OCI-LY3 (cell line): Measurements from ENCODE around the gene GNAQ.

Experiments
- H2AFZ ChIP-seq: fragments of 200-600, 300-600 bp; shearing (Covaris generic); 2 replicates; pipeline ENCODE4 v1.6.0; 2014; ENCODE audit warnings: antibody characterized with exemption, low read depth, low read length
- H3K27ac ChIP-seq: fragments of 200-600, 300-600 bp; sonication (generic); 2 replicates; pipeline ENCODE4 v1.5.1; 2014; ENCODE audit warnings: mild to moderate bottlenecking, low read length, moderate library complexity, mixed read lengths
- H3K27me3 ChIP-seq: fragments of 200-600, 300-600 bp; sonication (generic); 2 replicates; pipeline ENCODE4 v1.6.1; 2014; ENCODE audit warnings: low read depth, low read length, mixed read lengths
- H3K36me3 ChIP-seq: fragments of 200-600, 300-600 bp; sonication (generic); replicated peaks from 2 replicates; pipeline ENCODE3; 2014; ENCODE audit warnings: low read depth, low read length, mixed read lengths
- H3K4me1 ChIP-seq: fragments of 300-600, 200-600 bp; sonication (generic); 2 replicates; pipeline ENCODE4 v1.6.1; 2014; ENCODE audit warnings: low read length, mixed read lengths
- H3K4me2 ChIP-seq: fragments of 200-600, 300-600 bp; sonication (generic); 2 replicates; pipeline ENCODE4 v1.6.1; 2014; ENCODE audit warnings: low read length, mixed read lengths
- H3K4me3 ChIP-seq: fragments of 300-600, 200-600 bp; sonication (generic); 2 replicates; pipeline ENCODE4 v1.5.1; 2014; ENCODE audit warnings: antibody characterized with exemption, mild to moderate bottlenecking, low read length, moderate library complexity
- H3K79me2 ChIP-seq: fragments of 300-600, 200-600 bp; shearing (Covaris generic); 2 replicates; pipeline ENCODE4 v1.6.1; 2014; ENCODE audit warnings: mild to moderate bottlenecking, low read length, mixed read lengths
- H3K9ac ChIP-seq: fragments of 300-600, 200-600 bp; shearing (Covaris generic); 2 replicates; pipeline ENCODE4 v1.6.0; 2014; ENCODE audit warnings: mild to moderate bottlenecking, low read length, moderate library complexity
- H3K9me3 ChIP-seq: fragments of 200-600, 300-600 bp; shearing (Covaris generic); 2 replicates; pipeline ENCODE4 v1.6.1; 2014; ENCODE audit warnings: low read length, mixed read lengths; ENCODE audit not compliant: insufficient read depth
- H4K20me1 ChIP-seq: fragments of 200-600, 300-600 bp; sonication (generic); 2 replicates; pipeline ENCODE4 v1.6.1; 2016; ENCODE audit warnings: low read length, mixed read lengths; ENCODE audit not compliant: insufficient read depth
- EZH2phosphoT487 ChIP-seq: fragments of 200-600 bp; shearing (Covaris generic); IDR thresholded peaks from 2 replicates; pipeline ENCODE4 v1.6.1; 2018; ENCODE audit warnings: antibody characterized with exemption, mixed run types, low read depth
- TF ChIP-seq, protein P1 (sequence below): fragments of 200-600, 300-600 bp; sonication (generic); IDR thresholded peaks from 2 replicates; pipeline ENCODE4 v1.5.1; 2014; ENCODE audit warnings: antibody characterized with exemption, low read length, low read depth

The GNAQ gene

DNA sequence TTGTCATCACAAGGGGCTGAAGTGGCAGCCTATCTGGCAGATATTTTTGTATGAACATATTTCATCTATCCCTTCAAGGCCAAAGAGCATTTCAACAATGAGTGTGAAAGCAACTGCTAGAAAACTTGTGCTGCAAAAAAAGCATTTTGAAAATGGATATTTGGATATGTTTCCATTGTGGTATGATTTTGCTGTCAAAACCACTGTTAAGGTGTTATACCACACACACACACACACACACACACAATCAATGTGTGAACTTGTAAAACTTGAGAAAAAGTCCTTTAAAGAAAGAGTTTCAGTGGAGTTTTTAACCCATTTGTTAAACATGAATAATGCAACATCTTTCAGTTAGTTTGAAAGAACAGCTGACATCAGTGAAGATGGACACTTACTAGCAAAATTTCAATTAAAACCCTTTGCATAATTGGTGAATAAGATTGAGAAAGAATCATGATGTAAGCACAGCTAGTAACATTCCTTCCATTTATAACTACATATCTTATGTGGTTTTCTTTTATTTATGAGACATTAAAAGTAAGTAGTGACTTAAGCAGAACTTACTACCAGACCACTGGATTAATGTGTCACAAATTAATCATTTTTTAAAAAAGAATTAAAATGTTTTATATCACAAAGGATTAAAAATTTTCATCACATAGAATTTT is 200.9 kb downstream of the GNAQ start:
- no peaks in the 10 kb centered on the region for H3K36me3 ChIP-seq
- H4K20me1 ChIP-seq = no peaks in the 10 kb centered on the region
- H3K27ac ChIP-seq = no peak overlapping the region
- no peaks in the 10 kb centered on the region for H3K79me2 ChIP-seq
- TF ChIP-seq EZH2phosphoT487 = no peak
- TF ChIP-seq, protein P1, sequence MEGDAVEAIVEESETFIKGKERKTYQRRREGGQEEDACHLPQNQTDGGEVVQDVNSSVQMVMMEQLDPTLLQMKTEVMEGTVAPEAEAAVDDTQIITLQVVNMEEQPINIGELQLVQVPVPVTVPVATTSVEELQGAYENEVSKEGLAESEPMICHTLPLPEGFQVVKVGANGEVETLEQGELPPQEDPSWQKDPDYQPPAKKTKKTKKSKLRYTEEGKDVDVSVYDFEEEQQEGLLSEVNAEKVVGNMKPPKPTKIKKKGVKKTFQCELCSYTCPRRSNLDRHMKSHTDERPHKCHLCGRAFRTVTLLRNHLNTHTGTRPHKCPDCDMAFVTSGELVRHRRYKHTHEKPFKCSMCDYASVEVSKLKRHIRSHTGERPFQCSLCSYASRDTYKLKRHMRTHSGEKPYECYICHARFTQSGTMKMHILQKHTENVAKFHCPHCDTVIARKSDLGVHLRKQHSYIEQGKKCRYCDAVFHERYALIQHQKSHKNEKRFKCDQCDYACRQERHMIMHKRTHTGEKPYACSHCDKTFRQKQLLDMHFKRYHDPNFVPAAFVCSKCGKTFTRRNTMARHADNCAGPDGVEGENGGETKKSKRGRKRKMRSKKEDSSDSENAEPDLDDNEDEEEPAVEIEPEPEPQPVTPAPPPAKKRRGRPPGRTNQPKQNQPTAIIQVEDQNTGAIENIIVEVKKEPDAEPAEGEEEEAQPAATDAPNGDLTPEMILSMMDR = no peak
- H3K4me3 ChIP-seq = no peak overlapping the region
- H3K27me3 ChIP-seq = no peaks in the 10 kb centered on the region
- H2AFZ ChIP-seq = no peak overlapping the region
- no peak overlapping the region for H3K9ac ChIP-seq
- H3K9me3 ChIP-seq = no peaks in the 10 kb centered on the region
- H3K4me2 ChIP-seq = no peak overlapping the region
- peaks cover 13% of the 10 kb centered on the region for H3K4me1 ChIP-seq

DNA sequence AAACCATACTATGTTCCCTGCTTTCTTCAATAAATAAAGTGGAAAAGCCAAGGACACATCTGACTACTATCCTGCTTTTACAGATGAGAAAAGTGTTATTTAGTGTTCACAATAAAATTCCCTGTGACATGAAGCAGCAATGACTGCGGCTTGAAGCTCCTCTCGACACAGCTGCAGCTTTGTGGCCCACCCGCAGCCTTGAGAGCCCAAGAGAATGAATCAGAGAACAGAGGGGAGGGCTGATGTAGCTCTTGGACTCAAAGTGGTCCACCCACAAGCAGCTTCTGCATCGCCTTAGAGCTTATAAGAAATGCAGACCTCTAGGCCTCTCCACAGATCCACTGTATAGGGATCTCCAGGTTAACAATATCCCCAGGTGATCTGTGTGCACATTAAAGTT is 202.2 kb downstream of the GNAQ start:
- Histone ChIP-seq H3K79me2 (no peaks in the 10 kb centered on the region), H3K36me3 (no peaks in the 10 kb centered on the region), H3K4me1 (peaks cover 13% of the 10 kb centered on the region), H2AFZ (no peak overlapping the region), H3K9me3 (no peaks in the 10 kb centered on the region), H3K4me3 (no peak overlapping the region), H3K9ac (no peak overlapping the region), H3K4me2 (no peak overlapping the region), H3K27ac (no peak overlapping the region), H4K20me1 (no peaks in the 10 kb centered on the region), H3K27me3 (no peaks in the 10 kb centered on the region)
- TF ChIP-seq, protein P1 = no peak
- no peak for TF ChIP-seq EZH2phosphoT487

DNA sequence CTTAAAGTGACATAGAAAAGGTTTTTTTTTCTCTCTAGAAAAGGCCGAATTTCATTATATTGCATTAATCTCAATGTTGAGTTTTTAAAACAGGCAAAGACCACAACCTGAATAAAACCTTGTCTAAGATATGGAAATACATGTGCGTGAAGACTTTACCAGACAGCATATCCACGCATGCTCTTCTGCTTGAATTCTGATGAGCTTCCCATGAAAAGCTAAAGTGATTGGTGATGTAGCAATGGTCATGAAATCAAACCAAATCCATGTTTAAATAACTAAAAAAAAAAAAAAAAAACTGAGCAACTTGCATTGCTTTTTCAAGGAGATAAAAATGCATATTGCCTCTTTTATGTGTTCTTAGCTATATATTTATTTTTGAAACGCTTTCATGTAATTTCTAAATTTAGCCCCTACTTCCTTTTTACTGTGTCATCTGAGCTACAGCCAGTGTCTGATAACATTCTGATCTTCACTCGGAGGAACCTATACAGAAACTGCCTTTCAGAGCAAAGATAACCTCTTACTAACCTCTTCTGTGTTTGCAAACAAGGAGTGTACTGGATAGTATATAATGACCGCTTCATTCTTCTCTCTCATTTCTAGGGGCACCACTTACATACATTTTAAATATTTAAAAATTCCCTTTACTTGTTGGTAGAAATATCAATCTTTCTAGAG is 204.4 kb downstream of the GNAQ start:
- Histone ChIP-seq H3K4me1 (peaks cover 13% of the 10 kb centered on the region), H4K20me1 (no peaks in the 10 kb centered on the region), H3K36me3 (no peaks in the 10 kb centered on the region), H3K9ac (no peak overlapping the region), H3K9me3 (no peaks in the 10 kb centered on the region), H3K27ac (no peak overlapping the region), H3K79me2 (no peaks in the 10 kb centered on the region), H3K27me3 (no peaks in the 10 kb centered on the region), H3K4me2 (peak overlapping the region; percentile 38), H3K4me3 (no peak overlapping the region), H2AFZ (no peak overlapping the region)
- TF ChIP-seq EZH2phosphoT487 = no peak
- TF ChIP-seq, protein P1 = no peak

DNA sequence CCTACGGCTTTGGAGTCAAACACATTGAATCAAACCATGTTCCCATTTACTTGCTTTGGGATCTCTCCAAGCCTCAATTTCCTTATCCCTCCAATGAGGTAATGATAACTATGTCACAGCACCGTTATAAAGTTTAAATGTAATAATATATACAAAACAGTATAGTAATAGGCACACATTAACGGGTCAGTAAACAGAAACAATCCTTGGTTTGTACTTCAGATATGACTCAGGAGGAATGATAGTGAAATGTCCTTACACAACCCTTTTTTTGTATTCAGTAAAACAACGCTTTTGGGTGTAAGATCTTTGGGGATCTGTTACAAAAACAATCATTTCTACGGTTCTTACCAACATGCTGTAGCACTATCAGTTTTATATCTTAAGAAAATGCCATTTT is 205.0 kb downstream of the GNAQ start:
- H3K79me2 ChIP-seq = no peaks in the 10 kb centered on the region
- H3K4me2 ChIP-seq = no peak overlapping the region
- H3K9me3 ChIP-seq = no peaks in the 10 kb centered on the region

More for the DNA sequence above, 205.0 kb downstream of the GNAQ start:
- TF ChIP-seq, protein P1 = no peak
- TF ChIP-seq EZH2phosphoT487 = no peak
- Histone ChIP-seq H3K9ac (no peak overlapping the region), H3K27ac (no peak overlapping the region), H4K20me1 (no peaks in the 10 kb centered on the region), H3K27me3 (no peaks in the 10 kb centered on the region), H3K4me1 (peaks cover 13% of the 10 kb centered on the region), H3K36me3 (no peaks in the 10 kb centered on the region), H2AFZ (no peak overlapping the region), H3K4me3 (no peak overlapping the region)
